Measurements from ENCODE around the gene RGS3.
A peak's percentile ranks its signal among the peaks of the same experiment; 100 is the strongest.
"Not testable (repeated sequence)": the region's sequence is repeated elsewhere in the genome, so short reads cannot be mapped to it uniquely, and the experiment has no call there.

RGS3 gene

DNA sequence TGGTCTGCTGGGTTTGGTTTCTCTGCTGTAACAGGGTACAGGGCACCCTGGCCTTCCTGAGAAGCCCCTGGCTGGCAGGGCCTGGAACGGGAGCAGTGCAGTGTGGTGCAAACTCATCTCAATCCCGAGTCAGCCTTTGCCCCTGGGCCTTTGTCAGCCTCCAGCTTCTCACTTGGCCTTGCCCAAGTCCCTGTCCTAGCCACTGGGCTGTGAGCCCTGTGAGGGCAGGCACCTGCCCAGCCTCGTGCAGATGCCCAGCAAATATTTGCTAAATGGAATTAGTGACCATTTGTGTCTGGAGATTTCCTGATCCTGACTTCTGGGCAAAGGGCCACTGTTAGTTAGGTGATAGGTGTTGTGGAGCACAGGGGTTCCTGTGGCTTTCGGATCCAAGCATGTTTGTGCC is 13.0 kb downstream of the RGS3 start:
- no peaks in the 10 kb centered on the region for H3K9me3 Mint-ChIP-seq
- no peak overlapping the region for H3K27ac Mint-ChIP-seq
- no peak overlapping the region for H3K4me3 Mint-ChIP-seq
- no peaks in the 10 kb centered on the region for H3K36me3 Mint-ChIP-seq (ENCODE audit: low read depth)
- peaks cover 6% of the 10 kb centered on the region for H3K27me3 Mint-ChIP-seq
- H3K4me1 Mint-ChIP-seq (ENCODE audit: low read depth): peaks cover 14% of the 10 kb centered on the region

DNA sequence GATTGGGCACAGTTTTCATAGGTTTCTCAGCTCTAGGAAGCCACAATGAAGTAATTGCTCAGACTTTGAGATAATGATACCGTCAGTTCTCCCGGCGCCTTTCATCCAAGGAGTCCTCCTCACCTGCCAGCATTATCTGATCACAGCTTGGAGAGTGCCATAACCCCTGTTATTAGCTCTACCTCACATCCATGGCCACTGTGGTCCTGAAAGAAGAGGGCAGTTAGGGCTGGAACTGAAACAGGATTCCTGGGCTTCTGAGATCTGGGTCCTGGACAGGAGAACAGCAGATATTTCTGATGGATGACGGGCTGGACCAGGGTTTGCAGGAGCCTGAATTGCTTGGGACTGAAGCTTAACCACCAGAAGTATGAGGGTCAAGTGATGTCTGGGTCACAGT is 13.5 kb downstream of the RGS3 start:
- Mint-ChIP-seq H3K4me3 (no peak overlapping the region), H3K36me3 (ENCODE audit: low read depth) (no peaks in the 10 kb centered on the region), H3K27ac (no peak overlapping the region), H3K4me1 (ENCODE audit: low read depth) (peaks cover 14% of the 10 kb centered on the region), H3K27me3 (peaks cover 6% of the 10 kb centered on the region), H3K9me3 (no peaks in the 10 kb centered on the region)

DNA sequence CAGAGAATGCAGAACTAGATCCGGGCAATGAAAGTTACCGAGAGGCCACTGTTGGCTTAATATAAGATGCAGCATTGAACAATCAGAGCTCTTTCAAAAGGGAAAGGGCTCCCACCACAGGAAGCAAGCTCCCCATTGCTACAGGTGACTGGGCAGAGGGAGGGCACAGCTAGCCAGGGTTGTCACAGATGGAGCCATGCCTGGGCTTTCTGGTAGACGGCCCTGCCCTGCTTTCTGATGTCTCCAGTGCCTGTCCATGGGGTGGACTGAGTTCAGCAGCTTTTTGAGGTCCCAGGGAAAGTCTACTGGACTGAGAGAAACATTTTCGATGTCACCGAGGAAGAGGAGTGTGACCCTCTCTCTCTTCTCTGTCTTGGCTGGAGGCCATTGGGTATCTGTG is 14.1 kb downstream of the RGS3 start:
- H3K36me3 Mint-ChIP-seq (ENCODE audit: low read depth): no peaks in the 10 kb centered on the region
- H3K9me3 Mint-ChIP-seq: no peaks in the 10 kb centered on the region
- H3K4me1 Mint-ChIP-seq (ENCODE audit: low read depth): peaks cover 14% of the 10 kb centered on the region
- H3K4me3 Mint-ChIP-seq: no peak overlapping the region
- H3K27me3 Mint-ChIP-seq: peaks cover 6% of the 10 kb centered on the region
- H3K27ac Mint-ChIP-seq: no peak overlapping the region

DNA sequence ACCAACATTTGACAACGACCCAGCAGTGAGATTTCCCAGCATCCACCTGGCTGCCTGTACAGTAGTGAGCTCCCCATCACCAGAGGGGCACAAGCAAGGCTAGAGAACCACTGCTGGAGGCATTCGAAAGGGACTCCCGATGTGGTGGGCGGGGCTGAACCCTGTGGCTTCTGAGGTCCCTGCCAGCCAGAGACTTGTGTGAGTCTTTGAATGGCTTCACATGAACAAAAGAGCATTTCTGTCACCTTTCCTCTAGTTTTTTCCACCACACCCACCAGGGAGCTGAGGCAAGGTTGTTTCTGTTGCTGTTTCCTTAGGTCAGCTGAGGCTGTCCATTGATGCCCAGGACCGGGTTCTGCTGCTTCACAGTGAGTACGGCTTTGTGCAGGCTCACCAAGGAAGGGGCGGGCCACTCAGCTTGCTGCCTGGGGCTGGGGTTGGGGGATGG is 15.7 kb downstream of the RGS3 start:
- Mint-ChIP-seq H3K9me3 (no peaks in the 10 kb centered on the region), H3K27me3 (peaks cover 6% of the 10 kb centered on the region), H3K4me3 (no peak overlapping the region), H3K36me3 (ENCODE audit: low read depth) (no peaks in the 10 kb centered on the region), H3K27ac (peak overlapping the region; percentile 1), H3K4me1 (ENCODE audit: low read depth) (peaks cover 14% of the 10 kb centered on the region)

DNA sequence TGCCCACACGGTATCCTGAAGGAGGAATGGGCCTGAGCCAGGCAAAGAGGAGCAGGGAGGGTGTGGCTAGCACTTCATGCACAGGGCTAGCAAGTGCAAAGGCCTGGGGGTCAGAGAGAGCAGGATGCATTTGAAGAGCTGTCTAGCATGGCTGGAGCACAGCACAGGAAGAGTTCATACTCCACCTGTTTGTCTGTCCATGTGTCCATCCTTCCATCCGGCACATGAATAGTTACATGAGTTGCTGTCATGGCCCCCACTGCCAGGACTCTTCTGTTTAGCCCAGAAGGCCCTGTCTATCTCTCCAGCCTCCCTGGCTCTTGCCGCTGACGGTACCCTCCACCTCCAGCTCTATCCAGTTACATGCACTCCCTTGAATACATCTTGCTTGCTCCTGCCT is 17.1 kb downstream of the RGS3 start:
- Mint-ChIP-seq H3K27ac (no peak overlapping the region), H3K36me3 (ENCODE audit: low read depth) (no peaks in the 10 kb centered on the region), H3K4me3 (no peak overlapping the region), H3K4me1 (ENCODE audit: low read depth) (peaks cover 14% of the 10 kb centered on the region), H3K27me3 (peaks cover 2% of the 10 kb centered on the region), H3K9me3 (no peaks in the 10 kb centered on the region)

DNA sequence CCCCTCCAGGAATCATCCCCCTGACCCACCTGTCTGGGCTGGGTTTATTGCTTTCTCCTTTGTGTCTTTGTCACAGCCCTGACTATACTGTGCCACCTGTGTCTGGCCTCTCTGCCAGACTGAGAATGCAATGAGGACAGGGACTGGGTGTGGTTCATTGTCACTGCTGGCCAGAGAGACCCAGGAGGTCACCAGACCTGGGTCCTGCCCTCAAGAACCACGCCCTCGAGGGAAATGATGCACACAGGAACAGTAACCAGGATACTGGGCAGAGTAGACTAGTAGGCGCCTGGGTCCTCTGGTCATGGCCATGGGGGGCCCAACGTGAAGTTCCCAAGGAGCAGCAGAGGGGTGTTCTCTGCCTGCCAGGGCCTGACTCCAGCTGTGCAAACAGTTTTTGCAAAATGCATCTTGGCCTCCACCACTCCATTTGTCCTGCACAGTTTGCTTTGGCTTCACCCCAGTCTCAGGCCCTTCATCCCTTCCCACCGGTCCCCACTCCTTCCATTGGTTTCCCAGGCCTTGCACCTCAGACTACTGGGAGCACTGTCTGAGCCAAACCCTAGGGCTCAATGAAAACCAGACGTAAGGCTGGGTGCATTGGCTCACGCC is 17.8 kb downstream of the RGS3 start:
- H3K4me1 Mint-ChIP-seq (ENCODE audit: low read depth): peaks cover 14% of the 10 kb centered on the region
- H3K27me3 Mint-ChIP-seq: peaks cover 2% of the 10 kb centered on the region
- H3K9me3 Mint-ChIP-seq: no peaks in the 10 kb centered on the region
- no peak overlapping the region for H3K4me3 Mint-ChIP-seq
- no peaks in the 10 kb centered on the region for H3K36me3 Mint-ChIP-seq (ENCODE audit: low read depth)
- no peak overlapping the region for H3K27ac Mint-ChIP-seq

DNA sequence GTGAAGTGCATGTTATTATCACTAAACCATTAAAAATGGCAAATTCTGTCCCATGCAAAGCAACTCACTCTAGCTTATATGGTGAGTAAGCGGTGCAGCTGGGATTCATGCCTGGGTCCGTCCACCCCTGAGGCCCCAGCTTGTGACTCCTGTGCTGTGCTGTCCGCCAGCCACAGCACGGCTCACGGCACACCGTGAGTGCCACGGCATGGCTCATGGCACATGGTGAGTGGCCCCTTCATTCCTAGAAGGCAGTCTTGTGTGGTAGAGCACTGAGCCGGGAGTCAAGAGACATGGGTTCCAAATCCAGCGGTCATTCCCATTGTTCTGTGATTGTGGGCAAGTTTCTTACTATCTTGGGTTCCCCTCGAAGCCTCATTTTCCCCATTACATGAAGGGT is 18.8 kb downstream of the RGS3 start:
- Mint-ChIP-seq H3K4me3 (no peak overlapping the region), H3K36me3 (ENCODE audit: low read depth) (no peaks in the 10 kb centered on the region), H3K9me3 (no peaks in the 10 kb centered on the region), H3K4me1 (ENCODE audit: low read depth) (peaks cover 14% of the 10 kb centered on the region), H3K27me3 (peaks cover 2% of the 10 kb centered on the region), H3K27ac (no peak overlapping the region)

DNA sequence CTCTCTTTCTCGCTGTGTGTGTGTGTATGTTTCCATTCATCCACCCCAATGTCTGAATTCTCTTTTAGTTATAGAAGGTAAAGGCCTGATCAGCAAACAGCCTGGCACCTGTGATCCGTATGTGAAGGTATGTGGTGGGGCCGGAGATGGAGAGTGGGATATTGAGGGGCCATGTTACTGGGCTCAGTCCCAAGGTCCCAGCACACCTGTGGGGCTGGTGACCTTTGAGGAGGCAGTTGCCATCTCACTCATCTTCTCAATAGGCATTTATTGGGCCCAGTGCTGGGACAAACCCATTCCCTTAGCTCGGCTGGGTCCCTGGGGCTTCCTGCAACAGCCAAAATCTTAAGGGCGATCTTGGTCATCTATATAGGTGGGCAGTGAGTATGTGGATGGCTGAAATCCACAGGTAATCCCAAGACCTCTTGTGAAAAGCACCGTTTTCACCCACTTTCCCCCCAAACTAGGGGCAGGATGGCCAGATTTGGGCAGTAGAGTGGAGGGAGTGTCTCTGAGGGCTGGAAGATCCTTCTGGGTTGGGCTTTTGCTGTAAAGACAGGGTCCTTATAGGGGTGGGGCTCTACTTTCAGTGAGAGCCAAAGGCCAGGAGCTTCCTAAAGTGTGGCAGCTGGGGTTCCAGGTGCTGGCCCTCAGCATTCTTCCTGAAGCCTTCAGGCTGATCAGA is 19.6 kb downstream of the RGS3 start:
- H3K4me3 Mint-ChIP-seq: no peak overlapping the region
- no peak overlapping the region for H3K27ac Mint-ChIP-seq
- H3K9me3 Mint-ChIP-seq: no peaks in the 10 kb centered on the region
- H3K27me3 Mint-ChIP-seq: peaks cover 2% of the 10 kb centered on the region
- peaks cover 14% of the 10 kb centered on the region for H3K4me1 Mint-ChIP-seq (ENCODE audit: low read depth)
- no peaks in the 10 kb centered on the region for H3K36me3 Mint-ChIP-seq (ENCODE audit: low read depth)

DNA sequence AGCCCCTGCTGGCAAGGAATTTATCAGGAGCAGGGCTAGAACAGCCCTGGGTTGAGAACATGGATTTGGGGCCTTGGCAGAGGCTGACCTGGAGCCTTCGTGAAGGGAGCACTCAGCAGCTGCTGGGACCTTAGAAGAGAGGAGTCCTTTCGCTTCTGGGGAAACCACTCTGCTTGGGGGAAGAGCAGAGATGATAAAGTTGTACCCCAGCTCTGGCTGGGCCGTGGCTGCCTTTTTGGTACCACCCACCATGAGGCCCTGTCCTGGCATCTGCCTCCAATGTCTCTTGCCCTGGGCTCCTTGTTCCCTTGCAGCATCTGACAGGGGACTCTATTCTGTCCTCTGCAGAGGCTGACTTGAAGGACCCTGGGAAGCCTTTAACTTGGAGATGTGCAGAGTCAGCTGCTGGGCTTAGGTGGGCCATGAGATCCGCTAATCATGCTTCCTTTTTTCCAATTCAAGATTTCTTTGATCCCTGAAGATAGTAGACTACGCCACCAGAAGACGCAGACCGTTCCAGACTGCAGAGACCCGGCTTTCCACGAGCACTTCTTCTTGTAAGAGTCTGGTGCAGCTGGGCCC is 20.2 kb downstream of the RGS3 start:
- H3K36me3 Mint-ChIP-seq (ENCODE audit: low read depth): no peaks in the 10 kb centered on the region
- no peak overlapping the region for H3K4me3 Mint-ChIP-seq
- H3K9me3 Mint-ChIP-seq: no peaks in the 10 kb centered on the region
- H3K27me3 Mint-ChIP-seq: no peaks in the 10 kb centered on the region
- H3K4me1 Mint-ChIP-seq (ENCODE audit: low read depth): peaks cover 12% of the 10 kb centered on the region
- H3K27ac Mint-ChIP-seq: no peak overlapping the region

DNA sequence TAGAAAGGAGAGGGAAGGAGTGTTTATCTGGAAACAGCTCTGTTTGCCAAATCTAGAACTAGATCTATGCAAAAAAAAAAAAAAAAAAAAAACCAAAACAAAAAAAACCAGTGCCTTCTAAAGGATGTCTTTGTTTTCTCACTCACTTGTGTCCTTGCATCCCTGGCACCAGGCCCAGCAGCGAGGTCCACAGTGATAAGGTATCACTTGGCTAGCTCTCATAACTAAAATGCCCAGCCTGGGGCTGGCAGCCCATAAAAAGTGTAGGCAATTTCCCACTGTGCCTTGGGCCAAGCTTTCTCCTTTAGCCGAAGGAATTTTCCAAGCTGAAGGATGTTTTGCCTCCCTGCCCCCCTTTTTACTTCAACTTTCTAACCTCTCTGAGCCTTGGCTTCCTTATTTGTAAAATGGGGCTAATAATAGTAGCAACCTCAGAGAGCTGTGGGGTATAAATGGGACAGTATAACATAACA is 20.8 kb downstream of the RGS3 start:
- H3K9me3 Mint-ChIP-seq: no peaks in the 10 kb centered on the region
- H3K36me3 Mint-ChIP-seq (ENCODE audit: low read depth): no peaks in the 10 kb centered on the region

DNA sequence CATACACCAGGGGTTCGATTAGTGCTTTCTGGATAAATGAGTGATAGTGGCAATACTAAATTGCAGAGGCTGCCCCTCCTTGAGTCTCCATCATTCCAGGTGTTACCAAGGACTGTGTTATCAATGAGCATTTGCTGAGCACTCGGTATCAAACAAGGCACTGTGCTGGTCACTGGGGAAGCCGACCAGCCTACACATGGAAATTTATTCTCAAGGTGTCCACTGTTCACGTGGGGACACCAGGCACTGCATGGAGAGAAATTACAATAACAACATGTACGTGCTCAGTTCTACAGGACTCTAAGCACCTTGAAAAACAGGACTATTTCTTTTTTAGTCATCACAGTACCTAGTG is 22.2 kb downstream of the RGS3 start:
- no peaks in the 10 kb centered on the region for H3K9me3 Mint-ChIP-seq
- no peak overlapping the region for H3K27ac Mint-ChIP-seq
- H3K36me3 Mint-ChIP-seq (ENCODE audit: low read depth): no peaks in the 10 kb centered on the region
- H3K4me1 Mint-ChIP-seq (ENCODE audit: low read depth): no peaks in the 10 kb centered on the region
- no peak overlapping the region for H3K4me3 Mint-ChIP-seq
- no peaks in the 10 kb centered on the region for H3K27me3 Mint-ChIP-seq

More for the DNA sequence above, 20.8 kb downstream of the RGS3 start:
- no peak overlapping the region for H3K27ac Mint-ChIP-seq
- no peak overlapping the region for H3K4me3 Mint-ChIP-seq
- H3K27me3 Mint-ChIP-seq: no peaks in the 10 kb centered on the region
- peaks cover 7% of the 10 kb centered on the region for H3K4me1 Mint-ChIP-seq (ENCODE audit: low read depth)

DNA sequence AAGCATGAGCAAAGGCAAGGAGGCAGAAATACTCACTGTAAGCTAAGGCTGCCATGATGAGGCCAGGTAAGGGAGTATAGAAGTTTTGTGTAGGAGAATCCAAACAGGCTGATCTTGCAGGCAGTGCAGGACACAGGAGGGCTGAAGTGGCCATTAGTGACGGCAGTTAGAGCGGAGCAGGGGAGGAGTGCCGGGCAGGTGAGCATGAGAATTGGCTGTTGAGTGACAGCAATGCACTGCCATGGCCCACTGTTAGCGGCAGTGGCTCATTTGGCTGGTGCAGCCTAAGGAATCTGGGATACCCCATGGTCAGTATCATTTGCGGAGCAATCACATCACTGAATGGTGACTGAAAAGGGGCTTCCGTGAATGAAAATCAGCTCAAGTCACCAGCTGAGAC is 22.8 kb downstream of the RGS3 start:
- H3K36me3 Mint-ChIP-seq (ENCODE audit: low read depth): no peaks in the 10 kb centered on the region
- no peaks in the 10 kb centered on the region for H3K27me3 Mint-ChIP-seq
- no peak overlapping the region for H3K4me3 Mint-ChIP-seq
- H3K4me1 Mint-ChIP-seq (ENCODE audit: low read depth): no peaks in the 10 kb centered on the region
- no peaks in the 10 kb centered on the region for H3K9me3 Mint-ChIP-seq
- no peak overlapping the region for H3K27ac Mint-ChIP-seq

DNA sequence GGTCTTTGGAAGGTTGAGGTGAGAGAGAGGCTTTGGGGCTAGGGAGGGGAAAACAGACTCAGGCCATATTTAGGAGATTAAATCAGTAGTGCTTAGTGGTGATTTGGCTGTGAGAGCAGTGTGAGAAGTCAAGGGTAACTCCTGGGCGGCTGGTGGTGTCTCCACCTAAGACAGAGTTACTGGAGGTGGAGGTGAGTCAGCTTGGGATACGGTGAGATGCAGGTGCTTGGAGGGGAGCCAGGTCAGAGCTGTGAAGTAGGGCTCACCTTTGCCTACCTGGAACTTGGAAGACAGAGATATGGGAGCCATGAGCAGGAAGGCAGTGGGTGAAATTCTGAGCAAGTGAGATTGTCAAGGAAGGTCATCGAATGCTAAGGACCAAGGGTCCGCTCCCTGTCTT is 24.5 kb downstream of the RGS3 start:
- Mint-ChIP-seq H3K4me3 (no peak overlapping the region), H3K9me3 (no peaks in the 10 kb centered on the region), H3K27me3 (no peaks in the 10 kb centered on the region), H3K4me1 (ENCODE audit: low read depth) (no peaks in the 10 kb centered on the region), H3K36me3 (ENCODE audit: low read depth) (no peaks in the 10 kb centered on the region), H3K27ac (no peak overlapping the region)

DNA sequence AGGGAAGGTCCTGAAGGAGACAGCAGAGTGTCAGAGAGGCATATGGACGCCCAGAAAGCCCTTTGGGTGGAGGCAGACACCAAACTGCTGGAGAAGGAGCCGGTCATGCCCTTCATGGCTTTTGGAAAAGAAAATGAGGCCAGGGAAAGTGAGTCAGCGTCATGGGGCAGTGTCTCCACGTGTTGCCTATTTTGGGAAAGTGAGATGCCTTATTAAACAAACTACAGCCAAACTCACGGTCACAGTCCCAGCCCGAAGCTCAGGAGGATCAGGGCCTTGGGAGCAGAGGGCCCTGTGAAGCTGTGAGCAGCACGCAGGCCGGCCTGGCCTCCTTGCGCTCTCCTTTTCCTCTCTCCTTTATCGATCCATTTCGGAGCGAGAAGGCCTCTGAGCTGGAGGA is 25.0 kb downstream of the RGS3 start:
- H3K4me1 Mint-ChIP-seq (ENCODE audit: low read depth): no peaks in the 10 kb centered on the region
- no peaks in the 10 kb centered on the region for H3K36me3 Mint-ChIP-seq (ENCODE audit: low read depth)
- no peak overlapping the region for H3K4me3 Mint-ChIP-seq
- H3K27ac Mint-ChIP-seq: no peak overlapping the region
- H3K27me3 Mint-ChIP-seq: no peaks in the 10 kb centered on the region
- no peaks in the 10 kb centered on the region for H3K9me3 Mint-ChIP-seq

DNA sequence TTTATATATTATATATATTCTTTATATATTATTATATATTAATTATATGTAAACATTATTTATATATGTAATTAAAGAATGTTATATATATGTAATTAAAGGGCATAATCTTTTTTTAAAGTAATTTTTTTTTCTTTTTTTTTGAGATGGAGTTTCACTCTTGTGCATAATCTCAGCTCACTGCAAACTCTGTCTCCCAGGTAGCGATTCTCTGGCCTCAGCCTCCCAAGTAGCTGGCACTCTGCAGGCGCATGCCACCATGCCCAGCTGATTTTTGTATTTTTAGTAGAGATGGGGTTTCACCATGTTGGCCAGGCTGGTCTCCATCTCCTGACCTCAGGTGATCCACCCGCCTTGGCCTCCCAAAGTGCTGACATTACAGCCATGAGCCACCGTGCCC is 27.6 kb downstream of the RGS3 start:
- not testable (repeated sequence) for H3K4me1 Mint-ChIP-seq (ENCODE audit: low read depth); H3K27me3 Mint-ChIP-seq; H3K4me3 Mint-ChIP-seq; H3K36me3 Mint-ChIP-seq (ENCODE audit: low read depth); H3K9me3 Mint-ChIP-seq; H3K27ac Mint-ChIP-seq

All from stimulated activated naive CD8-positive, alpha-beta T cell treated with anti-CD3 and anti-CD28 coated beads, Interleukin-15, Interleukin-2, amounts not matched to agents 100 ng/mL and 50 ng/mL, for 24 hours (primary cell).